Lower leg skin (tissue), 4 donors: ENCODE results near the gene APOBEC3F. TPM values are rescaled to one million over a fixed set of nuclear protein-coding genes. Genes with fewer than 3 reads are reported as not detected.

Source experiments
- DNase-seq, 2 donors: peaks; one replicate each; pipeline ENCODE4 v3.0.0-alpha.2; 2019; ENCODE audit warnings: low spot score in 2 of 2
- H3K4me3 ChIP-seq: fragments of 200-600 bp; sonication (generic); 2 replicates; pipeline ENCODE4 v1.5.1; 2017; ENCODE audit warnings: mild to moderate bottlenecking, low read depth; ENCODE audit not compliant: poor library complexity, severe bottlenecking
- CTCF ChIP-seq, 3 donors: fragments of 450-650 bp; IDR thresholded peaks; one replicate each; pipeline ENCODE4 v1.5.1; 2016; ENCODE audit warnings: antibody characterized with exemption in 3 of 3, mild to moderate bottlenecking in 3 of 3, moderate library complexity in 2 of 3
- POLR2A ChIP-seq, 2 donors: fragments of 450-650 bp; IDR thresholded peaks; one replicate each; pipeline ENCODE4 v1.6.1; 2016 to 2017; ENCODE audit warnings: antibody characterized with exemption in 2 of 2, mild to moderate bottlenecking in 1 of 2, moderate library complexity in 1 of 2
- WGBS, 2 donors: methylation state at CpG; one replicate each; pipeline ENCODE4 v1.1.5; 2018; 5-methylcytosine and 5-hydroxymethylcytosine counted together
- intact Hi-C: fragments of 100-400 bp; cut with DNase I; formaldehyde crosslinking; loops from one replicate; pipeline ENCODE4 v1.15.0; 2023; ENCODE audit warnings: low total_unique reads
- total RNA-seq, 4 donors: library from RNA; depleted of rRNA; stranded (reverse); fragments of >200 nt; gene quantifications; one replicate each; pipeline ENCODE4 v1.1.0, GENCODE V29; 2016

Gene APOBEC3F
- total RNA-seq, 4 donors from 2014 or later = 0.30 to 4.0 (median 0.86) TPM; not detected in 1

- no peak for DNase-seq
- intact Hi-C loops = no loop called here
- 71 to 74% methylated on average over 9 of the region's 9 CpGs for WGBS, 2 donors
- TF ChIP-seq POLR2A (IDR thresholded peaks at IDR 0.05) (no peak), CTCF (IDR thresholded peaks at IDR 0.05) (no peak)
- H3K4me3 ChIP-seq = no peak within 1 kb of the TSS
Measured at GRCh38 chr22:39097098-39098020, 56.7 kb downstream of the APOBEC3F start, which contains the start of gene APOBEC3H. Gene APOBEC3H (plus strand): TSS chr22:39097244. CDS start chr22:39100279, 3,035 bp downstream.

- 68 to 77% methylated on average over 6 of the region's 6 CpGs for WGBS, 2 donors
- DNase-seq = no peak
- no peak for TF ChIP-seq POLR2A (IDR thresholded peaks at IDR 0.05)
- TF ChIP-seq CTCF (IDR thresholded peaks at IDR 0.05) = no peak
- intact Hi-C loops = no loop called here
- H3K4me3 ChIP-seq = no peak overlapping the region
Measured at GRCh38 chr22:39098026-39098425, 57.4 kb downstream of the APOBEC3F start.

GRCh38 chr22:39098576-39098975, 57.9 kb downstream of the APOBEC3F start:
- WGBS, 2 donors = 82 to 88% methylated on average over 8 of the region's 8 CpGs
- DNase-seq = no peak
- intact Hi-C loops = no loop called here
- no peak overlapping the region for H3K4me3 ChIP-seq
- no peak for TF ChIP-seq POLR2A (IDR thresholded peaks at IDR 0.05)
- TF ChIP-seq CTCF (IDR thresholded peaks at IDR 0.05) = no peak

GRCh38 chr22:39101226-39101625, 60.6 kb downstream of the APOBEC3F start:
- TF ChIP-seq CTCF (IDR thresholded peaks at IDR 0.05) = no peak
- TF ChIP-seq POLR2A (IDR thresholded peaks at IDR 0.05) = no peak
- no peak overlapping the region for H3K4me3 ChIP-seq
- DNase-seq = no peak
- intact Hi-C loops = no loop called here
- WGBS, 2 donors = 74 to 80% methylated on average over 11 to 12 of the region's 13 CpGs

- TF ChIP-seq CTCF (IDR thresholded peaks at IDR 0.05) = no peak
- no peak for TF ChIP-seq POLR2A (IDR thresholded peaks at IDR 0.05)
- no peak for DNase-seq
- WGBS, 2 donors = 75 to 78% methylated on average over 2 of the region's 2 CpGs
- no peak overlapping the region for H3K4me3 ChIP-seq
- intact Hi-C loops = no loop called here
Measured at GRCh38 chr22:39103431-39103830, 62.8 kb downstream of the APOBEC3F start.

Other genes with a start within 250 kb of the APOBEC3F start
- gene DNAL4, start 246.7 kb upstream of the APOBEC3F start, total RNA-seq = 10 to 100 TPM; 15.3 to 24.2 (median 23.7) TPM
- gene NPTXR, start 196.8 kb upstream of the APOBEC3F start, total RNA-seq = 1 to 10 TPM in 2 of 4 donors, under 1 TPM in 2; 0.34 to 4.6 (median 1.7) TPM
- gene CBX6, start 168.6 kb upstream of the APOBEC3F start, total RNA-seq = 10 to 100 TPM in 2 of 4 donors, 1 to 10 TPM in 2; 5.1 to 20.0 (median 13.9) TPM
- gene APOBEC3A, start 83.3 kb upstream of the APOBEC3F start, total RNA-seq = under 1 TPM in 2 of 4 donors, not detected in 2; 0.29 to 0.39 TPM
- gene APOBEC3B, start 58.5 kb upstream of the APOBEC3F start, total RNA-seq = 1 to 10 TPM in 1 of 4 donors, under 1 TPM in 2, not detected in 1; 0.15 to 2.4 (median 0.21) TPM
- gene APOBEC3C, start 26.6 kb upstream of the APOBEC3F start, total RNA-seq = 1 to 10 TPM; 4.6 to 8.0 (median 6.8) TPM
- gene APOBEC3D, start 19.7 kb upstream of the APOBEC3F start, total RNA-seq = under 1 TPM in 3 of 4 donors, not detected in 1; 0.32 to 0.78 (median 0.59) TPM
- 1 to 10 TPM; 1.1 to 3.9 (median 1.9) TPM for gene APOBEC3G, start 36.4 kb downstream of the APOBEC3F start, total RNA-seq
- gene APOBEC3H, start 56.4 kb downstream of the APOBEC3F start, total RNA-seq = not detected
- gene CBX7, start 111.8 kb downstream of the APOBEC3F start, total RNA-seq = 100 to 1,000 TPM in 1 of 4 donors, 10 to 100 TPM in 3; 47.6 to 108 (median 64.8) TPM
- gene PDGFB, start 204.1 kb downstream of the APOBEC3F start, total RNA-seq = 10 to 100 TPM; 12.2 to 22.3 (median 17.5) TPM